Type B pancreatic cell (in vitro differentiated cells): Measurements from ENCODE around the gene P2RX2. TPM values are rescaled to one million over a fixed set of nuclear protein-coding genes. Genes with fewer than 3 reads are reported as not detected.

Experiments used
- DNase-seq: peaks from one replicate; pipeline ENCODE4 v3.0.0; 2021; ENCODE audit warnings: mixed read lengths; ENCODE audit not compliant: unreplicated experiment; ENCODE audit errors: extremely low spot score
- H3K27ac Mint-ChIP-seq: 2 replicates; pipeline ENCODE4 v1.8.0; 2021; ENCODE audit warnings: mild to moderate bottlenecking, mixed read lengths
- H3K27me3 Mint-ChIP-seq: 2 replicates; pipeline ENCODE4 v1.8.0; 2021; ENCODE audit warnings: mixed read lengths
- H3K36me3 Mint-ChIP-seq: 2 replicates; pipeline ENCODE4 v1.8.0; 2021; ENCODE audit warnings: mixed read lengths
- H3K4me1 Mint-ChIP-seq: one replicate; pipeline ENCODE4 v1.8.0; 2021; ENCODE audit warnings: mixed read lengths; ENCODE audit not compliant: unreplicated experiment
- H3K4me3 Mint-ChIP-seq: 2 replicates; pipeline ENCODE4 v1.8.0; 2021; ENCODE audit warnings: mild to moderate bottlenecking, mixed read lengths
- H3K9me3 Mint-ChIP-seq: 2 replicates; pipeline ENCODE4 v1.8.0; 2021; ENCODE audit warnings: mixed read lengths
- total RNA-seq: library from RNA; stranded (reverse); gene quantifications from 2 replicates; pipeline ENCODE4 v1.2.1, GENCODE V29; 2021; ENCODE audit warnings: low replicate concordance
- TF ChIP-seq, protein P1 (sequence below): fragments of 200-600 bp; sonication (generic); conservative IDR thresholded peaks from 2 replicates; pipeline ENCODE4 v1.5.0; 2021; ENCODE audit warnings: antibody characterized with exemption, mild to moderate bottlenecking

The P2RX2 gene
- total RNA-seq, 1 donor from 2014 or later, result 2.8 TPM

DNA sequence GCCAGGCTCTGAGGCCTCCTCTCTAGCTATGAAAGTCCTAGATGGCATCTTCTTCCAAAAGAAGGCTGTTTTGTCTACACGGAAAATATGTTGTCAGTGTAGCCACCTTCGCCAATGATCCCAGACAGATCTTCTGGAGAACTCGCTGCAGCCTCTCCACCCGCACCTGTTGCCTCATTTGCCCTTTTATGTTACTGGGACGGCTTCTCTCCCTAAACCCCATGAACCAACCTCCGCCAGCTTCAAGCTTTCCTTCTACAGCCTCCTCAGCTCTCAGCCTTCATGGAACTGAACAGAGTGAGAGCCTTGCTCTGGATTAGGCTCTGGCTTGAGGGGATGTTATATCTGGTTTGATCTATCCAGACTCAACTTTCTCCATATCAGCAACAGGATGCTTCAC lies 10.8 kb downstream of the P2RX2 start:
- DNase-seq, result no peak
- TF ChIP-seq, protein P1, sequence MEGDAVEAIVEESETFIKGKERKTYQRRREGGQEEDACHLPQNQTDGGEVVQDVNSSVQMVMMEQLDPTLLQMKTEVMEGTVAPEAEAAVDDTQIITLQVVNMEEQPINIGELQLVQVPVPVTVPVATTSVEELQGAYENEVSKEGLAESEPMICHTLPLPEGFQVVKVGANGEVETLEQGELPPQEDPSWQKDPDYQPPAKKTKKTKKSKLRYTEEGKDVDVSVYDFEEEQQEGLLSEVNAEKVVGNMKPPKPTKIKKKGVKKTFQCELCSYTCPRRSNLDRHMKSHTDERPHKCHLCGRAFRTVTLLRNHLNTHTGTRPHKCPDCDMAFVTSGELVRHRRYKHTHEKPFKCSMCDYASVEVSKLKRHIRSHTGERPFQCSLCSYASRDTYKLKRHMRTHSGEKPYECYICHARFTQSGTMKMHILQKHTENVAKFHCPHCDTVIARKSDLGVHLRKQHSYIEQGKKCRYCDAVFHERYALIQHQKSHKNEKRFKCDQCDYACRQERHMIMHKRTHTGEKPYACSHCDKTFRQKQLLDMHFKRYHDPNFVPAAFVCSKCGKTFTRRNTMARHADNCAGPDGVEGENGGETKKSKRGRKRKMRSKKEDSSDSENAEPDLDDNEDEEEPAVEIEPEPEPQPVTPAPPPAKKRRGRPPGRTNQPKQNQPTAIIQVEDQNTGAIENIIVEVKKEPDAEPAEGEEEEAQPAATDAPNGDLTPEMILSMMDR, result no peak
- Mint-ChIP-seq H3K36me3 (peaks cover 37% of the 10 kb centered on the region), H3K9me3 (no peaks in the 10 kb centered on the region), H3K27me3 (no peaks in the 10 kb centered on the region), H3K4me1 (no peaks in the 10 kb centered on the region), H3K4me3 (no peak overlapping the region), H3K27ac (no peak overlapping the region)

DNA sequence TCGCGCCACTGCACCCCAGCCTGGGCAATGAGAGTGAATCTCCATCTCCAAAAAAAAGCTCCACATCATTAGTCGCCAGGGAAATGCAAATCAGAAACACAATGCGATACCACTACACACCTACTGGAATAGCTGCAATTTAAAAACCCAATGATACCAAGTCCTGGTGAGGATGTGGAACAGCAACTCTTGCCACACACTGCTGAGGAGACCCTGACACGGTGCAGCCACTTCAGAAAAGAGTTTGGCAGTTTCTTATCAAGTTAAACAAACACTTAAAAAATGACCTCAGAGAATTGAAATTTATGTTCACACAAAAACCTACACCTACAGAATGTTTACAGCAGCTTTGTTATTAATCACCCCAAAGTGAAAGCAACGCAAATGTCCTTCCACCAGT lies 12.1 kb downstream of the P2RX2 start:
- Mint-ChIP-seq H3K27me3 (no peaks in the 10 kb centered on the region), H3K4me1 (no peaks in the 10 kb centered on the region), H3K36me3 (peaks cover 38% of the 10 kb centered on the region), H3K9me3 (no peaks in the 10 kb centered on the region), H3K27ac (no peak overlapping the region), H3K4me3 (no peak overlapping the region)
- TF ChIP-seq, protein P1, result no peak
- no peak for DNase-seq

DNA sequence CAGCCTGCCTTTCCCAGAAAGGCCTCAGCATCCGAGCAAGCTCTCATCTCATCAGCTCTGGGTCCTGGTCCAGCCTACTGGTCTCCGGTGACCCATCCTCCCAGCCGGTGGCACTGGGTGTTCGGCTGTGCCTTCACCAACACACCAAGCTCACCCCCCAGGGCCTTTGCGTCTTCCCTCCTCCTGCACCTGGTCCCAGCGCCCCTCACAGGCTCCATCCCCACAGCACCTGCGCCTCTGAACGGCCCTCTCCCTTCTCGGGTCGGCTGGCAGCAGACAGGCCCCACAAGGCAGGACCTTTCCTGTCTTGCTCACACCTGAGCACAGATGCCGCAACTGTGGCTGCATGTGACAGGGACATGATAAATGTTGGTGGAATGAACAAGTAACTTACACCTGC lies 13.1 kb downstream of the P2RX2 start:
- H3K27ac Mint-ChIP-seq, result no peak overlapping the region
- no peaks in the 10 kb centered on the region for H3K9me3 Mint-ChIP-seq
- no peaks in the 10 kb centered on the region for H3K4me1 Mint-ChIP-seq
- DNase-seq, result no peak
- no peak overlapping the region for H3K4me3 Mint-ChIP-seq
- TF ChIP-seq, protein P1, result no peak
- peaks cover 38% of the 10 kb centered on the region for H3K36me3 Mint-ChIP-seq
- no peaks in the 10 kb centered on the region for H3K27me3 Mint-ChIP-seq

DNA sequence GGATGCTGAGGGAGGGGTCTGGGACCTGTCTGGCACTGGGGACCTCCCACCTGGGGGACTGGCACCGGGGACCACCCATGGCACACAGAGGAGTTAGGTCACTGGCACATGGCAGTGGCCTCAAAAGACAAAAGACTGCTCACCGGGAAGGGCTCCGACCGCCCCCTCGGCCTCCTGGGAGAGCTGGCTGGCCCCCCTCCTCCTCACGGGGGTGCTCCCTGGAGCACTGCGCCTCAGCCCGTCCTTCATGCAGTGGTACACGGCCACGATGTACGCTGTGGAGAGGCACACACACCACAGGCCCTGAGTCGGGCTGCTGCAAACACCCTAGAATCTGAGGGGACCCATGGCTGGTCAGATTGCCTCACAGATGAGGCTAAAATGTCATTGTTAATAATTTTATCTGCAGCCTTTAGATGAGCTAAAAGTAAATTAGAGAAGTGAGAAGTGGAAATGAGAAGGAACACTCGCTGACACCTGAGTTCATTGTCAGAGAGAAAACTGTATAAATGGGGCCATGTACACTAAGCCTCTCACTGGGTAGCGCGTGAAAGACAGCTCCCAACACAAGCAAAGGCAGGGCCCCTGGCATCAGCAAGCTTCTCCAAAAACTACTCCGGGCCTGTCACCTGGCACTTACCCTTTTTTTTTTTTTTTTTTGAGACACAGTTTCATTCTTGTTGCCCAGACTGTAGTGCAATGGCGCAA lies 14.1 kb downstream of the P2RX2 start:
- Mint-ChIP-seq H3K9me3 (no peaks in the 10 kb centered on the region), H3K4me3 (no peak overlapping the region), H3K27ac (no peak overlapping the region), H3K4me1 (no peaks in the 10 kb centered on the region), H3K36me3 (peaks cover 43% of the 10 kb centered on the region), H3K27me3 (no peaks in the 10 kb centered on the region)
- TF ChIP-seq, protein P1, result no peak
- DNase-seq, result no peak

DNA sequence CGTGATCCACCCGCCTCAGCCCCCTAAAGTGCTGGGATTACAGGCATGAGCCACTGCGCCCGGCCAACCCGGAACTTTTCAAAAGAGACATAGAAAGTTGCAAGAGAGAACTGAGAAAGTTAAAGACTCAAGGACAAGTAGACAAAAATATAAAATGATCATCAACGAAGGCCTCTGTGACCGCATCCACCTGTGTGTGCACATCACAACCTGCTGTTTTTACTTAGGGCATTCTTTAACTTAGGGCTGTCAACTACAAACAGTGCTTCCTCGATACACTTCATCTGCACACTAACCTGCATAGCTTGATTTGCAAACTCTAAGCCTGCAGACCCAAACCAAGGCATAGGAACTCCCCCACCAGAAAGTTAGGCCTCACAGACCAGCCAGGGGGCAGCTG lies 14.8 kb downstream of the P2RX2 start:
- Mint-ChIP-seq H3K36me3 (peaks cover 43% of the 10 kb centered on the region), H3K4me3 (no peak overlapping the region), H3K4me1 (peaks cover under 1% of the 10 kb centered on the region), H3K9me3 (no peaks in the 10 kb centered on the region), H3K27me3 (no peaks in the 10 kb centered on the region), H3K27ac (no peak overlapping the region)
- no peak for DNase-seq
- TF ChIP-seq, protein P1, result no peak
